T-helper 22 cell (primary cell): Measurements from ENCODE around the gene OR52E5.

Source experiments
- DNase-seq: peaks from one replicate; pipeline ENCODE4 v3.0.0-alpha.2; 2020; ENCODE audit warnings: low read depth

Gene OR52E5

GRCh38 chr11:5892908-5893307, at the start of gene OR52E5:
Gene OR52E5 (plus strand): TSS chr11:5893208. CDS start chr11:5900777, 7,569 bp downstream.
- no peak for DNase-seq

- DNase-seq: no peak
Measured at GRCh38 chr11:5846701-5847100, 46.3 kb upstream of the OR52E5 start.

GRCh38 chr11:5847711-5848110, 45.3 kb upstream of the OR52E5 start:
- no peak for DNase-seq

GRCh38 chr11:5851002-5851401, 42.0 kb upstream of the OR52E5 start:
- DNase-seq: no peak

GRCh38 chr11:5857590-5857989, 35.4 kb upstream of the OR52E5 start, which contains the start of gene OR52E8:
Gene OR52E8 (minus strand): TSS chr11:5857690. CDS start chr11:5857690, 0 bp downstream.
- no peak for DNase-seq

GRCh38 chr11:5865826-5866225, 27.2 kb upstream of the OR52E5 start:
- no peak for DNase-seq

- DNase-seq: no peak
Measured at GRCh38 chr11:5878564-5878963, 14.4 kb upstream of the OR52E5 start.

- no peak for DNase-seq
Measured at GRCh38 chr11:5880329-5880728, 12.7 kb upstream of the OR52E5 start, which contains the start of gene OR52E4. Gene OR52E4 (plus strand): TSS chr11:5880629. CDS start chr11:5884293, 3,664 bp downstream.

GRCh38 chr11:5881756-5882155, 11.3 kb upstream of the OR52E5 start:
- no peak for DNase-seq

GRCh38 chr11:5887172-5887571, 5.8 kb upstream of the OR52E5 start:
- DNase-seq: no peak

- DNase-seq: no peak
Measured at GRCh38 chr11:5887661-5888060, 5.3 kb upstream of the OR52E5 start.

GRCh38 chr11:5891216-5891800, 1.7 kb upstream of the OR52E5 start:
- no peak for DNase-seq

- DNase-seq: no peak
Measured at GRCh38 chr11:5899534-5899933, 6.5 kb downstream of the OR52E5 start.

- no peak for DNase-seq
Measured at GRCh38 chr11:5910540-5910939, 17.5 kb downstream of the OR52E5 start.

GRCh38 chr11:5922749-5923426, 29.9 kb downstream of the OR52E5 start:
- DNase-seq: no peak

- no peak for DNase-seq
Measured at GRCh38 chr11:5923427-5923776, 30.4 kb downstream of the OR52E5 start.

- no peak for DNase-seq
Measured at GRCh38 chr11:5923794-5924193, 30.8 kb downstream of the OR52E5 start.

GRCh38 chr11:5928271-5928670, 35.3 kb downstream of the OR52E5 start:
- DNase-seq: no peak

- DNase-seq: no peak
Measured at GRCh38 chr11:5928811-5929210, 35.8 kb downstream of the OR52E5 start.

- no peak for DNase-seq
Measured at GRCh38 chr11:5929571-5930368, 36.8 kb downstream of the OR52E5 start.

GRCh38 chr11:5930614-5931013, 37.6 kb downstream of the OR52E5 start:
- no peak for DNase-seq

GRCh38 chr11:5931061-5931460, 38.1 kb downstream of the OR52E5 start:
- no peak for DNase-seq

GRCh38 chr11:5932671-5933070, 39.7 kb downstream of the OR52E5 start:
- no peak for DNase-seq
